ENCODE measurements around the gene SEC24C.
"Not testable (repeated sequence)": the region's sequence is repeated elsewhere in the genome, so short reads cannot be mapped to it uniquely, and the experiment has no call there.

Gene SEC24C

GRCh38 chr10:73791871-73792400, 47.8 kb downstream of the SEC24C start:
- no peak for DNase-seq (ENCODE audit: low read depth, low spot score)

- no peak for DNase-seq (ENCODE audit: low read depth, low spot score)
These were observed 49.3 kb downstream of the SEC24C start for GRCh38 chr10:73793456-73793855.

GRCh38 chr10:73795491-73795890, 51.3 kb downstream of the SEC24C start:
- DNase-seq (ENCODE audit: low read depth, low spot score), result not testable (repeated sequence)

- not testable (repeated sequence) for DNase-seq (ENCODE audit: low read depth, low spot score)
These were observed 51.9 kb downstream of the SEC24C start for GRCh38 chr10:73796035-73796434.

GRCh38 chr10:73796766-73797165, 52.6 kb downstream of the SEC24C start:
- no peak for DNase-seq (ENCODE audit: low read depth, low spot score)

GRCh38 chr10:73797324-73798025, 53.3 kb downstream of the SEC24C start:
- DNase-seq (ENCODE audit: low read depth, low spot score), result no peak

GRCh38 chr10:73798087-73798486, 53.9 kb downstream of the SEC24C start:
- no peak for DNase-seq (ENCODE audit: low read depth, low spot score)

GRCh38 chr10:73798927-73799560, 54.9 kb downstream of the SEC24C start:
- DNase-seq (ENCODE audit: low read depth, low spot score), result no peak

- DNase-seq (ENCODE audit: low read depth, low spot score), result no peak
These were observed 55.9 kb downstream of the SEC24C start for GRCh38 chr10:73799899-73800559.

- DNase-seq (ENCODE audit: low read depth, low spot score), result no peak
These were observed 56.5 kb downstream of the SEC24C start for GRCh38 chr10:73800560-73801252.

- DNase-seq (ENCODE audit: low read depth, low spot score), result no peak
These were observed 57.0 kb downstream of the SEC24C start for GRCh38 chr10:73801253-73801590.

- DNase-seq (ENCODE audit: low read depth, low spot score), result no peak
These were observed 58.3 kb downstream of the SEC24C start for GRCh38 chr10:73802276-73802991.

GRCh38 chr10:73803680-73804286, 59.6 kb downstream of the SEC24C start:
- DNase-seq (ENCODE audit: low read depth, low spot score), result no peak

GRCh38 chr10:73806176-73806950, 62.2 kb downstream of the SEC24C start:
- DNase-seq (ENCODE audit: low read depth, low spot score), result no peak

- no peak for DNase-seq (ENCODE audit: low read depth, low spot score)
These were observed 63.3 kb downstream of the SEC24C start for GRCh38 chr10:73807471-73807870.

- DNase-seq (ENCODE audit: low read depth, low spot score), result no peak
These were observed 64.0 kb downstream of the SEC24C start for GRCh38 chr10:73808021-73808815.

- DNase-seq (ENCODE audit: low read depth, low spot score), result no peak
These were observed 65.1 kb downstream of the SEC24C start for GRCh38 chr10:73809061-73809818.

- no peak for DNase-seq (ENCODE audit: low read depth, low spot score)
These were observed 66.2 kb downstream of the SEC24C start for GRCh38 chr10:73810358-73810734.

Data from ELF-1 (cell line).